ENCODE measurements around the gene ACBD5.
A peak's percentile ranks its signal among the peaks of the same experiment; 100 is the strongest.
"Not testable (repeated sequence)": the region's sequence is repeated elsewhere in the genome, so short reads cannot be mapped to it uniquely, and the experiment has no call there.

The ACBD5 gene

GRCh38 chr10:27240212-27241009 is at the start of gene ACBD5:
TSS of gene ACBD5 (minus strand) at chr10:27240797. CDS start at chr10:27240688, 109 bp downstream.
- H3K9me3 Mint-ChIP-seq = no peaks in the 10 kb centered on the region
- peak within 1 kb of the TSS; percentile 92 for H3K4me3 Mint-ChIP-seq
- peak within 1 kb of the TSS; percentile 99 for H3K27ac Mint-ChIP-seq
- DNase-seq = peak; percentile 82
- no peaks in the 10 kb centered on the region for H3K27me3 Mint-ChIP-seq (ENCODE audit: low read depth, poor library complexity)
- H3K4me1 Mint-ChIP-seq = peaks cover 49% of the 10 kb centered on the region
- peaks cover 3% of the 10 kb centered on the region for H3K36me3 Mint-ChIP-seq (ENCODE audit: low read depth)
- TF ChIP-seq, protein P1, sequence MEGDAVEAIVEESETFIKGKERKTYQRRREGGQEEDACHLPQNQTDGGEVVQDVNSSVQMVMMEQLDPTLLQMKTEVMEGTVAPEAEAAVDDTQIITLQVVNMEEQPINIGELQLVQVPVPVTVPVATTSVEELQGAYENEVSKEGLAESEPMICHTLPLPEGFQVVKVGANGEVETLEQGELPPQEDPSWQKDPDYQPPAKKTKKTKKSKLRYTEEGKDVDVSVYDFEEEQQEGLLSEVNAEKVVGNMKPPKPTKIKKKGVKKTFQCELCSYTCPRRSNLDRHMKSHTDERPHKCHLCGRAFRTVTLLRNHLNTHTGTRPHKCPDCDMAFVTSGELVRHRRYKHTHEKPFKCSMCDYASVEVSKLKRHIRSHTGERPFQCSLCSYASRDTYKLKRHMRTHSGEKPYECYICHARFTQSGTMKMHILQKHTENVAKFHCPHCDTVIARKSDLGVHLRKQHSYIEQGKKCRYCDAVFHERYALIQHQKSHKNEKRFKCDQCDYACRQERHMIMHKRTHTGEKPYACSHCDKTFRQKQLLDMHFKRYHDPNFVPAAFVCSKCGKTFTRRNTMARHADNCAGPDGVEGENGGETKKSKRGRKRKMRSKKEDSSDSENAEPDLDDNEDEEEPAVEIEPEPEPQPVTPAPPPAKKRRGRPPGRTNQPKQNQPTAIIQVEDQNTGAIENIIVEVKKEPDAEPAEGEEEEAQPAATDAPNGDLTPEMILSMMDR (IDR thresholded peaks at IDR 0.05) = no peak

GRCh38 chr10:27285093-27285492 is 44.5 kb upstream of the ACBD5 start:
- TF ChIP-seq, protein P1 (IDR thresholded peaks at IDR 0.05) = peak; percentile 12
- no peaks in the 10 kb centered on the region for H3K27me3 Mint-ChIP-seq (ENCODE audit: low read depth, poor library complexity)
- no peaks in the 10 kb centered on the region for H3K36me3 Mint-ChIP-seq (ENCODE audit: low read depth)
- no peaks in the 10 kb centered on the region for H3K4me1 Mint-ChIP-seq
- DNase-seq = no peak
- no peak overlapping the region for H3K27ac Mint-ChIP-seq
- H3K9me3 Mint-ChIP-seq = no peaks in the 10 kb centered on the region
- no peak overlapping the region for H3K4me3 Mint-ChIP-seq

DNA sequence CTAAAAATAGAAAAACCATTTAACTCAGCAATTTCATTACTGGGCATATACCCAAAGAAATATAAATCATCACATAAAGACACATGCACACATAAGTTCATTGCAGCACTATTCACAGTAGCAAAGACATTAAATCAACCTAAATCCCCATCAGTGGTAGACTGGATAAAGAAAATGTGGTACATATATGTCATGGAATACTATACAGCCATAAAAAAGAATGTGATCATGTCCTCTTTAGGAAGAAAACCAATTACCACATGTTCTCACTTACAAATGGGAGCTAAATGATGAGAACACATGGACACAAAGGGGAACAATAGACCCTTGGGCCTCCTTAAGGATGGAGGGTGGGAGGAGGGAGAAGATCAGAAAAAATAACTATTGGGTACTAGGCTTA is 36.0 kb upstream of the ACBD5 start:
- no peak for DNase-seq
- no peaks in the 10 kb centered on the region for H3K36me3 Mint-ChIP-seq (ENCODE audit: low read depth)
- peaks cover 8% of the 10 kb centered on the region for H3K9me3 Mint-ChIP-seq
- peaks cover 33% of the 10 kb centered on the region for H3K27me3 Mint-ChIP-seq (ENCODE audit: low read depth, poor library complexity)
- H3K4me3 Mint-ChIP-seq = no peak overlapping the region
- TF ChIP-seq, protein P1 (IDR thresholded peaks at IDR 0.05) = no peak
- no peaks in the 10 kb centered on the region for H3K4me1 Mint-ChIP-seq
- H3K27ac Mint-ChIP-seq = no peak overlapping the region

GRCh38 chr10:27266025-27266424 is 25.4 kb upstream of the ACBD5 start:
- not testable (repeated sequence) for H3K9me3 Mint-ChIP-seq; DNase-seq; H3K4me1 Mint-ChIP-seq; H3K4me3 Mint-ChIP-seq; H3K36me3 Mint-ChIP-seq (ENCODE audit: low read depth); H3K27ac Mint-ChIP-seq
- peaks cover 54% of the 10 kb centered on the region for H3K27me3 Mint-ChIP-seq (ENCODE audit: low read depth, poor library complexity)

GRCh38 chr10:27262788-27263187 is 22.2 kb upstream of the ACBD5 start:
- not testable (repeated sequence) for H3K27ac Mint-ChIP-seq
- peaks cover 67% of the 10 kb centered on the region for H3K27me3 Mint-ChIP-seq (ENCODE audit: low read depth, poor library complexity)

GRCh38 chr10:27258838-27259812 is 18.5 kb upstream of the ACBD5 start:
- H3K4me1 Mint-ChIP-seq = peaks cover 12% of the 10 kb centered on the region
- peak overlapping the region; percentile 89 for H3K4me3 Mint-ChIP-seq
- H3K27ac Mint-ChIP-seq = no peak overlapping the region
- H3K27me3 Mint-ChIP-seq (ENCODE audit: low read depth, poor library complexity) = peaks cover 81% of the 10 kb centered on the region
- DNase-seq = peak; percentile 64
- TF ChIP-seq, protein P1 (IDR thresholded peaks at IDR 0.05) = no peak
- H3K36me3 Mint-ChIP-seq (ENCODE audit: low read depth) = peaks cover 7% of the 10 kb centered on the region
- H3K9me3 Mint-ChIP-seq = peaks cover 15% of the 10 kb centered on the region

More at GRCh38 chr10:27262788-27263187, 22.2 kb upstream of the ACBD5 start:
- H3K9me3 Mint-ChIP-seq; H3K36me3 Mint-ChIP-seq (ENCODE audit: low read depth); H3K4me3 Mint-ChIP-seq; DNase-seq: not testable (repeated sequence)
- H3K4me1 Mint-ChIP-seq = peaks cover 16% of the 10 kb centered on the region

Data from nephron progenitor cell (in vitro differentiated cells).